Lower leg skin (tissue), 4 donors: ENCODE data around the gene HTR3E. TPM values are rescaled to one million over a fixed set of nuclear protein-coding genes. Genes with fewer than 3 reads are reported as not detected.

ENCODE experiments used
- DNase-seq, 2 donors: peaks; one replicate each; pipeline ENCODE4 v3.0.0-alpha.2; 2019; ENCODE audit warnings: low spot score in 2 of 2
- H3K4me3 ChIP-seq: fragments of 200-600 bp; sonication (generic); 2 replicates; pipeline ENCODE4 v1.5.1; 2017; ENCODE audit warnings: mild to moderate bottlenecking, low read depth; ENCODE audit not compliant: poor library complexity, severe bottlenecking
- POLR2A ChIP-seq, 2 donors: fragments of 450-650 bp; IDR thresholded peaks; one replicate each; pipeline ENCODE4 v1.6.1; 2016 to 2017; ENCODE audit warnings: antibody characterized with exemption in 2 of 2, mild to moderate bottlenecking in 1 of 2, moderate library complexity in 1 of 2
- WGBS, 2 donors: methylation state at CpG; one replicate each; pipeline ENCODE4 v1.1.5; 2018; 5-methylcytosine and 5-hydroxymethylcytosine counted together
- intact Hi-C: fragments of 100-400 bp; cut with DNase I; formaldehyde crosslinking; loops from one replicate; pipeline ENCODE4 v1.15.0; 2023; ENCODE audit warnings: low total_unique reads
- total RNA-seq, 4 donors: library from RNA; depleted of rRNA; stranded (reverse); fragments of >200 nt; gene quantifications; one replicate each; pipeline ENCODE4 v1.1.0, GENCODE V29; 2016
- TF ChIP-seq, protein P1 (sequence below), 3 donors: fragments of 450-650 bp; IDR thresholded peaks; one replicate each; pipeline ENCODE4 v1.5.1; 2016; ENCODE audit warnings: antibody characterized with exemption in 3 of 3, mild to moderate bottlenecking in 3 of 3, moderate library complexity in 2 of 3

HTR3E gene
- total RNA-seq, 4 donors from 2014 or later = not detected

DNA sequence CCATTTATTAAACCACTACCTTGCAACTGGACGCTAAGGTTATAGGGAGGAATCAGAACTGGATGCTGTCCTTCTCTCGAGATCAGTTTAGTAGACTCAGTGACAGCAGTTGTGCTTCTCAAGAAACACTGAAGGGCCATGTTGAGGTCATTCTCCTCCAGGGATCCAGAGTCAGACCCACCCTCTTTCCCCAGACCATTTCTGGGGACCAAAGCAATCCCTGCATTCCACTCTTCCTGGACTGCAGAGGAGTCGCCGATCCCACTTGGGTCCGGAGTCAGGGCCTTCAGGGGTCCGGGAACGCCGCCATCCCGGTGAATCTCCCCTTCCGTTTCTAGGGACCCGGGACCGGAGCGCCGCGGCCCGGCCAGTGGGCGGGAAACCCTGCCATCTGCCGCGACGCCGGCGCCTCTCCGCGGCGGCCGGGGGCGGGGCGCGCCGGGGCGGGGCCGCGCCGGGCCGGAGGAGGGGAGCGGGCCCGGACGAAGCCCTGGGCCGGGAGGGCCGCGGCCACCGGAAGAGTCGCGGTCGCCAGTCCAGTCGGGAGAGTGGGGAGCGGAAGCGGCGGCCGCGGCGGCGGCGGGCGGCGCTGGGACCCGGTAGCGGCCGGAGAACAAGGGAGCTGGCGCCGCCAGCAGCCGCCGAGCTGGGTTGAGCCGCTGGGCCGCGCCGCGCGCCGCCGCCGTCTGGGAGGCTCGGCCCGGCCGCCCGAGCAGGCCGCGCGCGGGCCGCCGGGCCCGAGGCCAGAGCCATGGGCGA lies 58.2 kb downstream of the HTR3E start, which contains the start of gene DVL3:
Gene DVL3, plus strand, starts transcription at position 493 of the 759 bp plus-strand sequence. Its CDS starts 259 bp downstream, at position 752.
- WGBS, 2 donors = 1 to 2% methylated on average over 42 to 51 of the region's 84 CpGs
- intact Hi-C loops = no loop called here
- DNase-seq = peak in 1 of 2 donors; percentile 90
- no peak for TF ChIP-seq POLR2A (IDR thresholded peaks at IDR 0.05)
- TF ChIP-seq, protein P1, sequence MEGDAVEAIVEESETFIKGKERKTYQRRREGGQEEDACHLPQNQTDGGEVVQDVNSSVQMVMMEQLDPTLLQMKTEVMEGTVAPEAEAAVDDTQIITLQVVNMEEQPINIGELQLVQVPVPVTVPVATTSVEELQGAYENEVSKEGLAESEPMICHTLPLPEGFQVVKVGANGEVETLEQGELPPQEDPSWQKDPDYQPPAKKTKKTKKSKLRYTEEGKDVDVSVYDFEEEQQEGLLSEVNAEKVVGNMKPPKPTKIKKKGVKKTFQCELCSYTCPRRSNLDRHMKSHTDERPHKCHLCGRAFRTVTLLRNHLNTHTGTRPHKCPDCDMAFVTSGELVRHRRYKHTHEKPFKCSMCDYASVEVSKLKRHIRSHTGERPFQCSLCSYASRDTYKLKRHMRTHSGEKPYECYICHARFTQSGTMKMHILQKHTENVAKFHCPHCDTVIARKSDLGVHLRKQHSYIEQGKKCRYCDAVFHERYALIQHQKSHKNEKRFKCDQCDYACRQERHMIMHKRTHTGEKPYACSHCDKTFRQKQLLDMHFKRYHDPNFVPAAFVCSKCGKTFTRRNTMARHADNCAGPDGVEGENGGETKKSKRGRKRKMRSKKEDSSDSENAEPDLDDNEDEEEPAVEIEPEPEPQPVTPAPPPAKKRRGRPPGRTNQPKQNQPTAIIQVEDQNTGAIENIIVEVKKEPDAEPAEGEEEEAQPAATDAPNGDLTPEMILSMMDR (IDR thresholded peaks at IDR 0.05) = no peak
- H3K4me3 ChIP-seq = peak within 1 kb of the TSS; percentile 65

DNA sequence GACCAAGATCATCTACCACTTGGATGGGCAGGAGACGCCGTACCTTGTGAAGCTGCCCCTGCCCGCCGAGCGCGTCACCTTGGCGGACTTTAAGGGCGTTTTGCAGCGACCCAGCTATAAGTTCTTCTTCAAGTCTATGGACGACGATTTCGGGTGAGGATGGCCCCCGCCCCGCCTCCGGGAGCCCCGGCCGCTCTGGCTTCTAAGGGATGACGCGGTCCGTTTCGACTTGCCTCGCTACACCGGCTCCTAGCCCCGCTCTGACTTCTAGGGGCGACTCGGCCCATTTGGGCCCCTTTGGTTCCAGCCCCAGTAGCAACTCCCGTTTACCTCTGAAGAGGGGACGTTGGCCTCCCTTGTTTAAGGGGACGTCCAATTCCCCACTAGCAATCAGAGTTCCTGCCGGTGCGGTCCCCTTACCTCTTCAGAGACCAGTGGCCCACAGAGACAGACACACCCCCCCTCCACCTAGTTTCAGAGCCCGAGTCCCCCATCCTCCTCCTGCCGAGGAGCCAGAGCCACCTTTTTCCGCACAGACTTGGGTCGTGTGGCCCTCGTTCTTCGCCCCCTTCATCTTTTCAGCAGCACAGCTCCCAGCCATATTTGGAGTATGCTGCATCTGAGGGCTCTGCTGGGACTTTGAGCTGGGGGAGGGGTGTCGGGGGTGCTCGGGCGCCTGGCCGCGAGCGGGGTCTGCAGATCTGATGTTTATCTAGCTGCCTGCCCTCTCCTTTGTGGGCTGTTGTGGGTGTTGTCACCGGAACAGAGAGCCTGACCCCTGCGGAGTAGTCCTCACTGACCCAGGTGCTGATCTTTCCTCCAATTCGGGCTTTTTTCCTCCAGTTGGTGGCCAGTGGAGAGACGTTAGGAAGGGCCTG lies 59.0 kb downstream of the HTR3E start:
- intact Hi-C loops = no loop called here
- WGBS, 2 donors = 0 to 1% methylated on average over 36 to 46 of the region's 47 CpGs
- peak in 1 of 2 donors; percentile 90 for DNase-seq
- TF ChIP-seq, protein P1 (IDR thresholded peaks at IDR 0.05) = no peak
- TF ChIP-seq POLR2A (IDR thresholded peaks at IDR 0.05) = no peak
- peak overlapping the region; percentile 65 for H3K4me3 ChIP-seq

DNA sequence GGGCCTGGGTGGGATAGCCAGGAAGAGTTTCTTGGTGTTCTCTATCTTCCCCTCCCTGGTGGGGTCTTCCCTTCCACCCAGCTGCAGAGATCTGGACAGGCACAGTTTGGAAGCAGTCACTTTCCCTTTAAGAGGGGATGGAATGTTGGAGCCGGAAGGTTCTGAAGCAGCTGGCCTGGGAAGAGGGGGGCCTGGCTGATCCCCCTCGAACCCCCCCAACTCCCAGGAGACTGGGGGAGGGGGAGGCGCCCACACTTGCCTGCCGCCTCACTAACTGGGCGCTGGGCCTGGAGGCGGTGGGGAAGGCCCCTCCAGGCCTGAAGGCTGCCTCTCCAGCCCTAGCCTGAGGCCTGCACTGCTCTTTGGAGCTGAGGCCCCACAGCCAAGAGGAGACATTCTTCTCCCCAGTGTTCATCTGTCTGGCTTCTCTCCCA lies 59.7 kb downstream of the HTR3E start:
- no peak for TF ChIP-seq POLR2A (IDR thresholded peaks at IDR 0.05)
- TF ChIP-seq, protein P1 (IDR thresholded peaks at IDR 0.05) = no peak
- H3K4me3 ChIP-seq = peak overlapping the region; percentile 65
- DNase-seq = no peak
- intact Hi-C loops = no loop called here
- WGBS, 2 donors = 0% methylated on average over 6 of the region's 6 CpGs

Other genes with a start within 250 kb of the HTR3E start
- 10 to 100 TPM; 19.5 to 40.5 (median 22.3) TPM for gene PARL, start 212.2 kb upstream of the HTR3E start, total RNA-seq
- 10 to 100 TPM in 3 of 4 donors, 1 to 10 TPM in 1; 8.9 to 14.3 (median 11.9) TPM for gene ABCC5, start 79.2 kb upstream of the HTR3E start, total RNA-seq
- gene HTR3D, start 65.3 kb upstream of the HTR3E start, total RNA-seq = not detected
- not detected for gene HTR3C, start 44.0 kb upstream of the HTR3E start, total RNA-seq
- 10 to 100 TPM; 36.5 to 52.5 (median 40.1) TPM for gene EIF2B5, start 38.3 kb downstream of the HTR3E start, total RNA-seq
- 10 to 100 TPM; 37.9 to 81.9 (median 42.4) TPM for gene DVL3, start 58.3 kb downstream of the HTR3E start, total RNA-seq
- 100 to 1,000 TPM; 109 to 168 (median 122) TPM for gene AP2M1, start 77.8 kb downstream of the HTR3E start, total RNA-seq
- gene ABCF3, start 89.1 kb downstream of the HTR3E start, total RNA-seq = 10 to 100 TPM; 47.6 to 62.9 (median 53.6) TPM
- gene VWA5B2, start 132.5 kb downstream of the HTR3E start, total RNA-seq = not detected
- 10 to 100 TPM; 41.7 to 53.6 (median 46.2) TPM for gene ALG3, start 151.9 kb downstream of the HTR3E start, total RNA-seq
- 1 to 10 TPM; 4.3 to 7.7 (median 6.1) TPM for gene EEF1AKMT4, start 152.6 kb downstream of the HTR3E start, total RNA-seq
- gene CAMK2N2, start 164.5 kb downstream of the HTR3E start, total RNA-seq = not detected
- not detected for gene ECE2, start 179.0 kb downstream of the HTR3E start, total RNA-seq
- 100 to 1,000 TPM; 194 to 263 (median 211) TPM for gene PSMD2, start 202.2 kb downstream of the HTR3E start, total RNA-seq
- 100 to 1,000 TPM; 418 to 445 (median 433) TPM for gene EIF4G1, start 217.5 kb downstream of the HTR3E start, total RNA-seq
- 10 to 100 TPM; 60.3 to 81.7 (median 66.9) TPM for gene FAM131A, start 240.5 kb downstream of the HTR3E start, total RNA-seq